H1 (cell line): Measurements from ENCODE around the gene SLC22A14. TPM values are rescaled to one million over a fixed set of nuclear protein-coding genes. Genes with fewer than 3 reads are reported as not detected.

Experiments
- EGR1 ChIP-seq: IDR thresholded peaks from 2 replicates; pipeline ENCODE4 v1.6.1; 2011; ENCODE audit warnings: low read depth, low read length, borderline replicate concordance
- PHF8 ChIP-seq: fragments of 200-600 bp; sonication (generic); conservative IDR thresholded peaks from 2 replicates; pipeline ENCODE4 v1.7.1; 2012; ENCODE audit warnings: low read depth, mild to moderate bottlenecking, inconsistent platforms, low read length, moderate library complexity
- SIN3A ChIP-seq, 2 experiments: IDR thresholded peaks in 1 of 2; conservative IDR thresholded peaks in 1 of 2; 2 replicates each; pipeline ENCODE4 v1.6.1; 2011 to 2012; ENCODE audit warnings: low read length in 2 of 2, improper control_type of control experiment in 1 of 2, low read depth in 1 of 2, mild to moderate bottlenecking in 1 of 2
- SP1 ChIP-seq: IDR thresholded peaks from 2 replicates; pipeline ENCODE4 v1.6.1; 2011; ENCODE audit warnings: low read depth, low read length
- polyA plus RNA-seq, 7 experiments: library from polyadenylated mRNA; depleted of rRNA in 3 of 7; stranded (reverse) in 5 of 7; unstranded in 2 of 7; fragments of >200 nt in 5 of 7; fragments of 200-250 nt in 2 of 7; gene quantifications; 1 replicate in 5 of 7; 2 replicates in 1 of 7; 4 replicates in 1 of 7; pipeline versions ENCODE4 v1.2.1 to v1.2.3, GENCODE V29; 2011 to 2013; ENCODE audit warnings: missing spikeins in 2 of 7, mixed read lengths in 2 of 7
- total RNA-seq: library from RNA; stranded (reverse); fragmentation: NEBNext Ultra II Directional; extraction: Animal tissue kit (Norgen Biotek cat#: 25700); gene quantifications from 2 replicates; pipeline ENCODE4 v1.2.1, GENCODE V29; 2021
- TF ChIP-seq, protein P1 (sequence below): fragments of 300-600 bp; sonication (generic); IDR thresholded peaks from 2 replicates; pipeline ENCODE4 v1.7.1; 2012; ENCODE audit warnings: low read length, moderate library complexity, mild to moderate bottlenecking, inconsistent platforms; ENCODE audit not compliant: insufficient replicate concordance
- TF ChIP-seq, protein P2 (sequence below): IDR thresholded peaks from 2 replicates; pipeline ENCODE4 v1.6.1; 2012; ENCODE audit warnings: inconsistent platforms

Gene SLC22A14
- total and polyA plus RNA-seq, 2 of the 8 experiments (the other 6 are each of a cell fraction or from before 2014, with no cell fraction given), result 0.03 TPM; not detected in 1

DNA sequence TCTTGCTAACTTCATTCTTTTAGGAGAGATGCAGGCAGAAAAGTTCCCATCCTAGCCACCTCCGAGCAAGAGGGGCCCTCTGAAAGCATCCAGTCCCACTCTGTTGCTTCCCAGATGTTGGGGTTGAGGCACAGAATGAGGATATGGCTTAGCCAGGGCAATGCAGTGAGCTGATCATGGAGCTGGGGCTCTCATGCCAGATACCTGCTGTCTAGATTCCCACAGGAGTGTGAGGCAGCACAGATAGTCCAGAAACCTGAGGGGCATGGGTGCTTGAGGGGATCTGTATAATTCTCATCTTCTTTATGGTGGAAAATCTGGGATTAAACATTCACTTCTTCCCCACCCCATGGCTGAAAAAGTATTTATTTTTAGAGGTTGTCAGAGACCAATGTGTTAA is 15.3 kb upstream of the SLC22A14 start (continued):
- TF ChIP-seq, protein P1, sequence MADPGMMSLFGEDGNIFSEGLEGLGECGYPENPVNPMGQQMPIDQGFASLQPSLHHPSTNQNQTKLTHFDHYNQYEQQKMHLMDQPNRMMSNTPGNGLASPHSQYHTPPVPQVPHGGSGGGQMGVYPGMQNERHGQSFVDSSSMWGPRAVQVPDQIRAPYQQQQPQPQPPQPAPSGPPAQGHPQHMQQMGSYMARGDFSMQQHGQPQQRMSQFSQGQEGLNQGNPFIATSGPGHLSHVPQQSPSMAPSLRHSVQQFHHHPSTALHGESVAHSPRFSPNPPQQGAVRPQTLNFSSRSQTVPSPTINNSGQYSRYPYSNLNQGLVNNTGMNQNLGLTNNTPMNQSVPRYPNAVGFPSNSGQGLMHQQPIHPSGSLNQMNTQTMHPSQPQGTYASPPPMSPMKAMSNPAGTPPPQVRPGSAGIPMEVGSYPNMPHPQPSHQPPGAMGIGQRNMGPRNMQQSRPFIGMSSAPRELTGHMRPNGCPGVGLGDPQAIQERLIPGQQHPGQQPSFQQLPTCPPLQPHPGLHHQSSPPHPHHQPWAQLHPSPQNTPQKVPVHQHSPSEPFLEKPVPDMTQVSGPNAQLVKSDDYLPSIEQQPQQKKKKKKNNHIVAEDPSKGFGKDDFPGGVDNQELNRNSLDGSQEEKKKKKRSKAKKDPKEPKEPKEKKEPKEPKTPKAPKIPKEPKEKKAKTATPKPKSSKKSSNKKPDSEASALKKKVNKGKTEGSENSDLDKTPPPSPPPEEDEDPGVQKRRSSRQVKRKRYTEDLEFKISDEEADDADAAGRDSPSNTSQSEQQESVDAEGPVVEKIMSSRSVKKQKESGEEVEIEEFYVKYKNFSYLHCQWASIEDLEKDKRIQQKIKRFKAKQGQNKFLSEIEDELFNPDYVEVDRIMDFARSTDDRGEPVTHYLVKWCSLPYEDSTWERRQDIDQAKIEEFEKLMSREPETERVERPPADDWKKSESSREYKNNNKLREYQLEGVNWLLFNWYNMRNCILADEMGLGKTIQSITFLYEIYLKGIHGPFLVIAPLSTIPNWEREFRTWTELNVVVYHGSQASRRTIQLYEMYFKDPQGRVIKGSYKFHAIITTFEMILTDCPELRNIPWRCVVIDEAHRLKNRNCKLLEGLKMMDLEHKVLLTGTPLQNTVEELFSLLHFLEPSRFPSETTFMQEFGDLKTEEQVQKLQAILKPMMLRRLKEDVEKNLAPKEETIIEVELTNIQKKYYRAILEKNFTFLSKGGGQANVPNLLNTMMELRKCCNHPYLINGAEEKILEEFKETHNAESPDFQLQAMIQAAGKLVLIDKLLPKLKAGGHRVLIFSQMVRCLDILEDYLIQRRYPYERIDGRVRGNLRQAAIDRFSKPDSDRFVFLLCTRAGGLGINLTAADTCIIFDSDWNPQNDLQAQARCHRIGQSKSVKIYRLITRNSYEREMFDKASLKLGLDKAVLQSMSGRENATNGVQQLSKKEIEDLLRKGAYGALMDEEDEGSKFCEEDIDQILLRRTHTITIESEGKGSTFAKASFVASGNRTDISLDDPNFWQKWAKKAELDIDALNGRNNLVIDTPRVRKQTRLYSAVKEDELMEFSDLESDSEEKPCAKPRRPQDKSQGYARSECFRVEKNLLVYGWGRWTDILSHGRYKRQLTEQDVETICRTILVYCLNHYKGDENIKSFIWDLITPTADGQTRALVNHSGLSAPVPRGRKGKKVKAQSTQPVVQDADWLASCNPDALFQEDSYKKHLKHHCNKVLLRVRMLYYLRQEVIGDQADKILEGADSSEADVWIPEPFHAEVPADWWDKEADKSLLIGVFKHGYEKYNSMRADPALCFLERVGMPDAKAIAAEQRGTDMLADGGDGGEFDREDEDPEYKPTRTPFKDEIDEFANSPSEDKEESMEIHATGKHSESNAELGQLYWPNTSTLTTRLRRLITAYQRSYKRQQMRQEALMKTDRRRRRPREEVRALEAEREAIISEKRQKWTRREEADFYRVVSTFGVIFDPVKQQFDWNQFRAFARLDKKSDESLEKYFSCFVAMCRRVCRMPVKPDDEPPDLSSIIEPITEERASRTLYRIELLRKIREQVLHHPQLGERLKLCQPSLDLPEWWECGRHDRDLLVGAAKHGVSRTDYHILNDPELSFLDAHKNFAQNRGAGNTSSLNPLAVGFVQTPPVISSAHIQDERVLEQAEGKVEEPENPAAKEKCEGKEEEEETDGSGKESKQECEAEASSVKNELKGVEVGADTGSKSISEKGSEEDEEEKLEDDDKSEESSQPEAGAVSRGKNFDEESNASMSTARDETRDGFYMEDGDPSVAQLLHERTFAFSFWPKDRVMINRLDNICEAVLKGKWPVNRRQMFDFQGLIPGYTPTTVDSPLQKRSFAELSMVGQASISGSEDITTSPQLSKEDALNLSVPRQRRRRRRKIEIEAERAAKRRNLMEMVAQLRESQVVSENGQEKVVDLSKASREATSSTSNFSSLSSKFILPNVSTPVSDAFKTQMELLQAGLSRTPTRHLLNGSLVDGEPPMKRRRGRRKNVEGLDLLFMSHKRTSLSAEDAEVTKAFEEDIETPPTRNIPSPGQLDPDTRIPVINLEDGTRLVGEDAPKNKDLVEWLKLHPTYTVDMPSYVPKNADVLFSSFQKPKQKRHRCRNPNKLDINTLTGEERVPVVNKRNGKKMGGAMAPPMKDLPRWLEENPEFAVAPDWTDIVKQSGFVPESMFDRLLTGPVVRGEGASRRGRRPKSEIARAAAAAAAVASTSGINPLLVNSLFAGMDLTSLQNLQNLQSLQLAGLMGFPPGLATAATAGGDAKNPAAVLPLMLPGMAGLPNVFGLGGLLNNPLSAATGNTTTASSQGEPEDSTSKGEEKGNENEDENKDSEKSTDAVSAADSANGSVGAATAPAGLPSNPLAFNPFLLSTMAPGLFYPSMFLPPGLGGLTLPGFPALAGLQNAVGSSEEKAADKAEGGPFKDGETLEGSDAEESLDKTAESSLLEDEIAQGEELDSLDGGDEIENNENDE, result no peak
- TF ChIP-seq SIN3A (conservative IDR thresholded peaks at IDR 0.05 in 1 of 2, IDR thresholded peaks at IDR 0.05 in 1 of 2; ENCODE audit: low read depth in 1 of 2, low read length in 2 of 2), result no peak
- no peak for TF ChIP-seq PHF8
- no peak for TF ChIP-seq SP1
- TF ChIP-seq EGR1, result no peak
- TF ChIP-seq, protein P2, sequence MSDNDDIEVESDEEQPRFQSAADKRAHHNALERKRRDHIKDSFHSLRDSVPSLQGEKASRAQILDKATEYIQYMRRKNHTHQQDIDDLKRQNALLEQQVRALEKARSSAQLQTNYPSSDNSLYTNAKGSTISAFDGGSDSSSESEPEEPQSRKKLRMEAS, result no peak
